ENCODE results near the gene TMEM215. TPM values are rescaled to one million over a fixed set of nuclear protein-coding genes. Genes with fewer than 3 reads are reported as not detected.
A peak's percentile ranks its signal among the peaks of the same experiment; 100 is the strongest.

The TMEM215 gene
- total and polyA plus RNA-seq, 2 of the 8 experiments (the other 6 are each of a cell fraction or from before 2014, with no cell fraction given) = 0.33 to 0.67 TPM

GRCh38 chr9:32782476-32783167 lies 718 bp upstream of the TMEM215 start:
- Histone ChIP-seq H2AK5ac (ENCODE audit: low read depth, low read length) (no peak overlapping the region), H2BK120ac (replicated peaks; ENCODE audit: low read depth, low read length) (no peak overlapping the region), H4K20me1 (replicated peaks in 1 of 2; ENCODE audit: control insufficient read depth in 1 of 2, insufficient read depth in 2 of 2, low read length in 2 of 2) (no peaks in the 10 kb centered on the region), H3K18ac (ENCODE audit: extremely low read depth, low read length) (no peak overlapping the region), H3K79me2 (ENCODE audit: control insufficient read depth in 1 of 2, insufficient read depth in 2 of 2, low read length in 2 of 2) (no peaks in the 10 kb centered on the region), H3K14ac (ENCODE audit: insufficient read length) (no peak overlapping the region), H2BK5ac (ENCODE audit: low read depth, low read length) (no peak overlapping the region), H2BK20ac (ENCODE audit: low read length) (no peak overlapping the region), H3K4ac (replicated peaks; ENCODE audit: insufficient read length, low read depth, low read length) (no peak overlapping the region), H3K4me2 (ENCODE audit: insufficient read depth in 1 of 2, low read depth in 2 of 2, low read length in 2 of 2) (peak overlapping the region; percentile 68 to 77), H2AFZ (ENCODE audit: low read length) (peak overlapping the region; percentile 65), H2BK12ac (ENCODE audit: low read depth, low read length) (no peak overlapping the region; the same call in 1 of the 2 replicates), H2BK15ac (ENCODE audit: low read length) (0 out of 2 replicates have a peak overlapping the region, but pooled peaks have one; percentile 37), H3K36me3 (ENCODE audit: control insufficient read depth in 2 of 4, insufficient read depth in 4 of 4, low read length in 3 of 4) (no peaks in the 10 kb centered on the region), H3K23me2 (ENCODE audit: low read depth, low read length) (peaks cover 11% of the 10 kb centered on the region; the same call in 1 of the 2 replicates), H4K5ac (ENCODE audit: insufficient read length, low read depth, low read length) (no peak overlapping the region), H3K27ac (ENCODE audit: low read depth, low read length) (no peak overlapping the region), H4K8ac (ENCODE audit: extremely low read depth, insufficient read depth, low read length) (peak overlapping the region; percentile 63; the same call in 1 of the 2 replicates), H4K91ac (replicated peaks; ENCODE audit: insufficient read length, low read length) (no peak overlapping the region), H3K9me3 (ENCODE audit: insufficient read depth in 2 of 2, low read depth in 1 of 2, low read length in 1 of 2) (no peaks in the 10 kb centered on the region), H3K27me3 (replicated peaks in 1 of 4; ENCODE audit: control insufficient read depth in 3 of 4, extremely low read depth in 1 of 4, insufficient read depth in 3 of 4, low read length in 3 of 4) (peaks cover 7 to 40% (median 29%) of the 10 kb centered on the region in 4 experiments), H3K23ac (ENCODE audit: insufficient read length) (no peak overlapping the region), H3K9ac (replicated peaks in 1 of 4; ENCODE audit: extremely low read depth in 1 of 4, low read depth in 3 of 4, low read length in 3 of 4) (no peak overlapping the region), H3K4me3 (ENCODE audit: extremely low read depth in 1 of 4, insufficient read depth in 2 of 4, low read depth in 3 of 4, low read length in 4 of 4) (peak overlapping the region; percentile 41 to 78 (median 64)), H3K79me1 (ENCODE audit: low read depth, low read length) (no peaks in the 10 kb centered on the region), H3K56ac (replicated peaks; ENCODE audit: insufficient read length, low read depth, low read length) (no peak overlapping the region), H3K4me1 (replicated peaks in 1 of 4; ENCODE audit: control insufficient read depth in 3 of 4, insufficient read depth in 4 of 4, low read length in 3 of 4) (peaks cover 0 to 5% (median 2%) of the 10 kb centered on the region in 4 experiments; a peak in 4 of 7 replicates)
- peak in 1 of 2 experiments; percentile 78 for DNase-seq (ENCODE audit: low read depth in 1 of 2, low spot score in 2 of 2)
- CTCF ChIA-PET (ENCODE audit: partially characterized antibody) = interaction anchor here (0.9 to 2.8 kb wide), 7 partner anchors 22 to 216 kb away, joined by 3 to 10 read pairs (median 3); no protein-coding TSS in a partner anchor
- POLR2A ChIA-PET (ENCODE audit: partially characterized antibody) = interaction anchor here (1.0 to 1.1 kb wide), 2 partner anchors 219 to 242 kb away, joined by 3 to 4 read pairs; partner anchors contain the start of genes APTX and DNAJA1
- FAIRE-seq = no peak
- WGBS, 2 experiments (ENCODE audit: extremely low coverage in 1 of 2, insufficient coverage in 1 of 2, insufficient read length in 1 of 2, insufficient replicate concordance in 2 of 2, low coverage in 1 of 2, low lambda C conversion rate in 2 of 2, missing lambda C conversion rate in 1 of 2) = 4% methylated on average over 28 of the region's 45 CpGs; no CpG with 5 or more reads in 1 of the 2 experiments
- TF ChIP-seq SP2 (IDR thresholded peaks at IDR 0.05; ENCODE audit: low read length) (no peak), RAD21 (IDR thresholded peaks at IDR 0.05 in 1 of 2, conservative IDR thresholded peaks at IDR 0.05 in 1 of 2; ENCODE audit: low read depth in 2 of 2, low read length in 2 of 2) (no peak), ZNF274 (IDR thresholded peaks at IDR 0.05; ENCODE audit: borderline replicate concordance, extremely low read depth, low read length) (no peak), RXRA (IDR thresholded peaks at IDR 0.05; ENCODE audit: insufficient read depth, low read depth, low read length) (no peak), JUND (IDR thresholded peaks at IDR 0.05; ENCODE audit: low read length) (no peak), KDM4A (IDR thresholded peaks at IDR 0.05; ENCODE audit: low read depth, low read length, severe bottlenecking) (no peak), GABPA (IDR thresholded peaks at IDR 0.05; ENCODE audit: borderline replicate concordance, insufficient read depth, low read length) (no peak), SIX5 (IDR thresholded peaks at IDR 0.05; ENCODE audit: low read depth, low read length) (no peak), RFX5 (IDR thresholded peaks at IDR 0.05; ENCODE audit: borderline replicate concordance, low read depth, low read length) (no peak), SIRT6 (IDR thresholded peaks at IDR 0.05; ENCODE audit: low read length) (no peak), MAFK (IDR thresholded peaks at IDR 0.05; ENCODE audit: low read depth, low read length) (no peak), BRCA1 (IDR thresholded peaks at IDR 0.05; ENCODE audit: low read depth, low read length) (no peak)

Data from H1 (cell line).